ENCODE measurements around the gene PIAS2.

The PIAS2 gene

GRCh38 chr18:46772357-46772756 is 144.9 kb downstream of the PIAS2 start:
- peaks cover 4% of the 10 kb centered on the region for H3K27me3 Mint-ChIP-seq (ENCODE audit: low read depth)
- H3K4me1 Mint-ChIP-seq (ENCODE audit: low read depth) = no peaks in the 10 kb centered on the region
- H3K36me3 Mint-ChIP-seq (ENCODE audit: low read depth) = no peaks in the 10 kb centered on the region
- H3K4me3 Mint-ChIP-seq = no peak overlapping the region
- no peaks in the 10 kb centered on the region for H3K9me3 Mint-ChIP-seq
- H3K27ac Mint-ChIP-seq = no peak overlapping the region

- Mint-ChIP-seq H3K9me3 (no peaks in the 10 kb centered on the region), H3K27me3 (ENCODE audit: low read depth) (peaks cover 4% of the 10 kb centered on the region), H3K4me3 (no peak overlapping the region)
Measured at GRCh38 chr18:46771141-46771540, 146.2 kb downstream of the PIAS2 start.

GRCh38 chr18:46770708-46771107 is 146.6 kb downstream of the PIAS2 start:
- H3K4me1 Mint-ChIP-seq (ENCODE audit: low read depth) = no peaks in the 10 kb centered on the region
- no peaks in the 10 kb centered on the region for H3K9me3 Mint-ChIP-seq
- no peak overlapping the region for H3K27ac Mint-ChIP-seq
- no peaks in the 10 kb centered on the region for H3K36me3 Mint-ChIP-seq (ENCODE audit: low read depth)
- peaks cover 4% of the 10 kb centered on the region for H3K27me3 Mint-ChIP-seq (ENCODE audit: low read depth)
- H3K4me3 Mint-ChIP-seq = no peak overlapping the region

More at GRCh38 chr18:46771141-46771540, 146.2 kb downstream of the PIAS2 start:
- no peaks in the 10 kb centered on the region for H3K4me1 Mint-ChIP-seq (ENCODE audit: low read depth)
- no peak overlapping the region for H3K27ac Mint-ChIP-seq
- H3K36me3 Mint-ChIP-seq (ENCODE audit: low read depth) = no peaks in the 10 kb centered on the region

GRCh38 chr18:46768166-46768921 is 149.0 kb downstream of the PIAS2 start:
- no peaks in the 10 kb centered on the region for H3K36me3 Mint-ChIP-seq (ENCODE audit: low read depth)
- no peak overlapping the region for H3K4me3 Mint-ChIP-seq
- no peak overlapping the region for H3K27ac Mint-ChIP-seq
- H3K4me1 Mint-ChIP-seq (ENCODE audit: low read depth) = no peaks in the 10 kb centered on the region
- no peaks in the 10 kb centered on the region for H3K9me3 Mint-ChIP-seq
- peaks cover 18% of the 10 kb centered on the region for H3K27me3 Mint-ChIP-seq (ENCODE audit: low read depth)

GRCh38 chr18:46767217-46767616 is 150.1 kb downstream of the PIAS2 start:
- Mint-ChIP-seq H3K9me3 (no peaks in the 10 kb centered on the region), H3K36me3 (ENCODE audit: low read depth) (no peaks in the 10 kb centered on the region), H3K4me1 (ENCODE audit: low read depth) (no peaks in the 10 kb centered on the region), H3K4me3 (no peak overlapping the region), H3K27me3 (ENCODE audit: low read depth) (peaks cover 26% of the 10 kb centered on the region), H3K27ac (no peak overlapping the region)

- H3K4me3 Mint-ChIP-seq = no peak overlapping the region
- H3K36me3 Mint-ChIP-seq (ENCODE audit: low read depth) = no peaks in the 10 kb centered on the region
- H3K27ac Mint-ChIP-seq = no peak overlapping the region
- H3K27me3 Mint-ChIP-seq (ENCODE audit: low read depth) = peaks cover 43% of the 10 kb centered on the region
- H3K9me3 Mint-ChIP-seq = no peaks in the 10 kb centered on the region
- no peaks in the 10 kb centered on the region for H3K4me1 Mint-ChIP-seq (ENCODE audit: low read depth)
Measured at GRCh38 chr18:46764586-46764985, 152.7 kb downstream of the PIAS2 start.

- Mint-ChIP-seq H3K4me1 (ENCODE audit: low read depth) (peaks cover 3% of the 10 kb centered on the region), H3K27me3 (ENCODE audit: low read depth) (peaks cover 70% of the 10 kb centered on the region), H3K9me3 (no peaks in the 10 kb centered on the region), H3K4me3 (no peak overlapping the region), H3K36me3 (ENCODE audit: low read depth) (no peaks in the 10 kb centered on the region), H3K27ac (no peak overlapping the region)
Measured at GRCh38 chr18:46761059-46761769, 156.1 kb downstream of the PIAS2 start.

GRCh38 chr18:46759890-46760289 is 157.4 kb downstream of the PIAS2 start:
- Mint-ChIP-seq H3K9me3 (no peaks in the 10 kb centered on the region), H3K4me1 (ENCODE audit: low read depth) (peaks cover 7% of the 10 kb centered on the region), H3K27ac (no peak overlapping the region), H3K27me3 (ENCODE audit: low read depth) (peaks cover 75% of the 10 kb centered on the region), H3K36me3 (ENCODE audit: low read depth) (no peaks in the 10 kb centered on the region), H3K4me3 (no peak overlapping the region)

- Mint-ChIP-seq H3K36me3 (ENCODE audit: low read depth) (no peaks in the 10 kb centered on the region), H3K9me3 (no peaks in the 10 kb centered on the region), H3K4me3 (peak within 1 kb of the TSS; percentile 70), H3K4me1 (ENCODE audit: low read depth) (peaks cover 14% of the 10 kb centered on the region), H3K27ac (no peak within 1 kb of the TSS), H3K27me3 (ENCODE audit: low read depth) (peaks cover 70% of the 10 kb centered on the region)
Measured at GRCh38 chr18:46756559-46757201, 160.6 kb downstream of the PIAS2 start, which contains the start of gene ST8SIA5. TSS of gene ST8SIA5 (minus strand) at chr18:46757053. CDS start at chr18:46756508, 545 bp downstream.

GRCh38 chr18:46756025-46756558 is 161.2 kb downstream of the PIAS2 start:
- no peaks in the 10 kb centered on the region for H3K36me3 Mint-ChIP-seq (ENCODE audit: low read depth)
- peaks cover 69% of the 10 kb centered on the region for H3K27me3 Mint-ChIP-seq (ENCODE audit: low read depth)
- no peak overlapping the region for H3K27ac Mint-ChIP-seq
- peak overlapping the region; percentile 40 for H3K4me3 Mint-ChIP-seq
- no peaks in the 10 kb centered on the region for H3K9me3 Mint-ChIP-seq
- H3K4me1 Mint-ChIP-seq (ENCODE audit: low read depth) = peaks cover 14% of the 10 kb centered on the region

GRCh38 chr18:46755315-46756024 is 161.8 kb downstream of the PIAS2 start:
- H3K36me3 Mint-ChIP-seq (ENCODE audit: low read depth) = no peaks in the 10 kb centered on the region
- peaks cover 14% of the 10 kb centered on the region for H3K4me1 Mint-ChIP-seq (ENCODE audit: low read depth)
- H3K9me3 Mint-ChIP-seq = no peaks in the 10 kb centered on the region
- H3K27ac Mint-ChIP-seq = no peak overlapping the region
- peaks cover 69% of the 10 kb centered on the region for H3K27me3 Mint-ChIP-seq (ENCODE audit: low read depth)
- H3K4me3 Mint-ChIP-seq = peak overlapping the region; percentile 40

GRCh38 chr18:46754661-46755292 is 162.5 kb downstream of the PIAS2 start:
- Mint-ChIP-seq H3K27me3 (ENCODE audit: low read depth) (peaks cover 64% of the 10 kb centered on the region), H3K9me3 (no peaks in the 10 kb centered on the region), H3K4me1 (ENCODE audit: low read depth) (peaks cover 14% of the 10 kb centered on the region), H3K36me3 (ENCODE audit: low read depth) (no peaks in the 10 kb centered on the region), H3K27ac (no peak overlapping the region), H3K4me3 (peak overlapping the region; percentile 28)

GRCh38 chr18:46754188-46754587 is 163.1 kb downstream of the PIAS2 start:
- Mint-ChIP-seq H3K4me3 (no peak overlapping the region), H3K9me3 (no peaks in the 10 kb centered on the region)

More at GRCh38 chr18:46754188-46754587, 163.1 kb downstream of the PIAS2 start:
- H3K4me1 Mint-ChIP-seq (ENCODE audit: low read depth) = peaks cover 14% of the 10 kb centered on the region
- no peak overlapping the region for H3K27ac Mint-ChIP-seq
- H3K36me3 Mint-ChIP-seq (ENCODE audit: low read depth) = no peaks in the 10 kb centered on the region
- peaks cover 60% of the 10 kb centered on the region for H3K27me3 Mint-ChIP-seq (ENCODE audit: low read depth)

Measured in T-helper 1 cell treated with Interleukin-12 subunit alpha and Interleukin-12 subunit beta and Interleukin-4 antibody, amounts not matched to agents 30 μg/mL and 1 μg/mL, for 36 hours (primary cell).